ENCODE results near the gene OSBPL9.
"Not testable (repeated sequence)": the region's sequence is repeated elsewhere in the genome, so short reads cannot be mapped to it uniquely, and the experiment has no call there.

OSBPL9 gene

DNA sequence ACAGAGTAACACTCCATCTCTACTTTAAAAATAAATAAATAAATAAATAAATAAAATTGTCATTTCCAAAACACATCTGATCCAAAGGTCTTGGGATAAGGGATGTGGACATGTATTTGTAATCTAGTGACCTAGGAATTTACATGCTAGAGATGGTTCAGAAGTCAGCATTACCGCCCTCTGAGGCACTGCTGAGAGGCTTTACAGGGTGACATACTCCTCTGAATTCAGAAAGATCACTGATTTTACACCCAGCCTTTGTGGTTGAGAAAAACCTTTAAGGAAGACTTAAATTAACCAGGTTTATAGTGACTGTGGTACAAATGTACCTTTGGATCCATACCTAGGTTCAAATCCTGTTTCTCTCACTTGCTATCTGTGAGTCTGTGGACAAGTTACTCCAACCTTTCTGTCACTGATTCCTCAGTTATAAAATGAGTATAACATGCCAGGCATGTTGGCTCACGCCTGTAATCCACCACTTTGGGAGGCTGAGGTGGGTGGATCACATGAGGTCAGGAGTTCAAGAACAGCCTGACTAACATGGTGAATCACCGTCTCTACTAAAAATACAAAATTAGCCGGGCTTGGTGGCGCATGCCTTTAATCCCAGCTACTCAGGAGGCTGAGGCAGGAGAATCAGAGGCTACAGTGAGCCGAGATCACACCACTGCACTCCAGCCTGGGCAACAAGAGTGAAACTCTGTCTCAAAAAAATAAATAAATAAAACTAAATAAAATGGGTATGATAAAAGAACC, 20.1 kb downstream of the OSBPL9 start:
- peak; percentile 83 for DNase-seq (ENCODE audit: low read depth)

DNA sequence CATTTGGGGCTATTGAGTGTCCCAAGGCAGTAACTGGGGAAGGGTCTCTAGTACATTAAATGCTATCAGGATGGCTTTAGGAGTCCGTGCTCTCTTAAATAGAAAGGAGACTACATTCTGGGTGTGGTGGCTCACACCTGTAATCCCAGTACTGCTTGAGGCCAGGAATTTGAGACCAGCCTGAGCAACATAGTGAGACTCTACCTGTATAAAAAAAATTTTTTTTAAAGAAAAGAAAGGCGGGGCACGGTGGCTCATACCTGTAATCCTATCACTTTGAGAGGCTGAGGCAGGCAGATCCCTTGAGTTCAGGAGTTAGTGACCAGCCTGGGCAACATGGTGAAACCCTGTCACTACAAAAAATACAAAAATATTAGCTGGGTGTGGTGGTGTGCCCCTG, 21.5 kb downstream of the OSBPL9 start:
- no peak for DNase-seq (ENCODE audit: low read depth)

DNA sequence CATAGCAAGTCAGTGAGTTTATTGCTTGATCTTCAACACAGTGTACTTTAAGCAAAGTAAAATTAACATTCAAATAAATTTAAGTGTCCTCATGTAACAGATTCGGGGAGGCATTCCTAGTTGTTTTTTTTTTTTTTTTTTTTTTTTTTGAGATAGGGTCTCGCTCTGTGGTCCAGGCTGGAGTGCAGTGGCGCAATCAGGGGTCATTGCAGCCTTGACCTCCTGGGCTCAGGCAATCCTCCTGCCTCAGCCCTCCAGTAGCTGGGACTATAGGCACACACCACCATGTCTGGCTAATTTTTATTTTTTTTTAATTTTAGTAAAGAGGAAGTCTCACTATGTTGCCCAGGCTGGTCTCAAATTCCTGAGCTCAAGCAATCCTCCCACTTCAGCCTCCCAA, 22.8 kb downstream of the OSBPL9 start:
- no peak for DNase-seq (ENCODE audit: low read depth)

DNA sequence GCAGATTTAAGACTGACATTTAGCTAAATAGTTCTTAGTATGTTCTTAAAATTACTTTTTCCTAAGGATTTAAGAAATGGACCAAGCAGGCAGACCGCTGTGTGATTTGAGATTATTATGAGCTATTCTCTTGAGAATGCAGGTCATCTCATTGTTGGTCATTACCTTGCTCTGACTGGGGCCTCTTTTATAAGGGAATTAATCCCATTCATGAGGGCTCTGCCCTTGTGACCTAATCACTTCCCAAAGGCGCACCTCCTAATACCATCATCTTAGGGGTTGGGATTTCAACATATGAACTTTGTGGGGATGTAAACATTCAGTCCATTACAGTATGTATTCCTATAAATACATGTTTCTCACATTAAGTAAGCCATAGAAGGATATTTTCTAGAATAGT, 24.2 kb downstream of the OSBPL9 start:
- no peak for DNase-seq (ENCODE audit: low read depth)

DNA sequence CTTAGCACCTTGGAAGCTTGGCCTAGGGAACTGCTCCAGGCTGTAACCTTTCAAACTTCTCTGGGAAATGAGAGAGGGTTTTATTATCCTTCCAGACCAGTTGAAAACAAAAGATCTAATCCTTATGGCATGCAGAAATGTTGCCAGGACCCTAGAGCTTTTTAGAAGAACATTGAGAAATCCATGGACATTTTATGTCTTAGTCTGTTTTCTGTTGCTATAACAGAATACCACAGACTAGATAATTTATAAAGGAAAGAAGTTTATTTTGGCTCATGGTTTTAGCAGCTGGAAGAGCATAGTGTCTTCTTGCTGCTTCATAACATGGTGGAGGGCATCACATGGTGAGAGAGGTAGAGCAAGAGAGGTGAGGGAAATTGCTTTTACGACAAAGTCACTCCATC, 25.8 kb downstream of the OSBPL9 start:
- DNase-seq (ENCODE audit: low read depth), result peak; percentile 98

DNA sequence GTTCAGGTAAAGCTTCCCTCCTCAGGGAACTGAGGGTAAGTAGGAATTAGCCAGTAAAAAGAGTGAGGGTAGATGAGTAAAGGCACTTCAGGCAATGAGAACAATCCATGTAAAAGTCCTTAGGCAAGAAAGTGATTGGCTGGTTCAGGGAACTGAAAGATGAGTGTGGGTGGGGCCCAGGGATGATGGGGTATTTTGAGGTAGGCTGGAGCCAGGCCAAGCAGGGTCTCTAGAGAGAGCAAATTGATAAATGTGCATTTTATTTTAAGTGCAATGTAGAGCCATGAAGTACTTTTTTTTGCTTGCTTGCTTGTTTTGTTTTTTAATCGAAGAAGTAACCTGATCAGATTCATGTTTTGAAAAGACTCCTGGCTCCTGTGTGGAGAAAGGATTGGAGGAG, 26.5 kb downstream of the OSBPL9 start:
- DNase-seq (ENCODE audit: low read depth), result no peak

DNA sequence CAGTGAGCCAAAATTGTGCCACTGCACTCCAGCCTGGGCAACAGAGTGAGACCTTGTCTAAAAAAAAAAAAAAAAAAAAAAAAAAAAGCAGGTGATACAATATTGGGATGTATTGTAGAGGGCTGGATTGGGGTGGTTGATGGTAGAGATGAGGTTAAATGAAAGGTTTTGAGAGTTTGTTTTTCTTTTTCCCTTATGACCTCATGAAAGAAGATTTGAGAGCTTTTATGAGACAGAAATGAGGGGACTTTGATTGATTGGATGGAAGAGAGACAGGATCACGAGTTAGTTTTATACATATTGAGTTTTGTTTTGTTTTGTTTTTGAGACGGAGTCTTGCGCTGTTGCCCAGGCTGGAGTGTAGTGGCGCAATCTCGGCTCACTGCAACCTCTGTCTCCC, 27.1 kb downstream of the OSBPL9 start:
- DNase-seq (ENCODE audit: low read depth), result no peak

DNA sequence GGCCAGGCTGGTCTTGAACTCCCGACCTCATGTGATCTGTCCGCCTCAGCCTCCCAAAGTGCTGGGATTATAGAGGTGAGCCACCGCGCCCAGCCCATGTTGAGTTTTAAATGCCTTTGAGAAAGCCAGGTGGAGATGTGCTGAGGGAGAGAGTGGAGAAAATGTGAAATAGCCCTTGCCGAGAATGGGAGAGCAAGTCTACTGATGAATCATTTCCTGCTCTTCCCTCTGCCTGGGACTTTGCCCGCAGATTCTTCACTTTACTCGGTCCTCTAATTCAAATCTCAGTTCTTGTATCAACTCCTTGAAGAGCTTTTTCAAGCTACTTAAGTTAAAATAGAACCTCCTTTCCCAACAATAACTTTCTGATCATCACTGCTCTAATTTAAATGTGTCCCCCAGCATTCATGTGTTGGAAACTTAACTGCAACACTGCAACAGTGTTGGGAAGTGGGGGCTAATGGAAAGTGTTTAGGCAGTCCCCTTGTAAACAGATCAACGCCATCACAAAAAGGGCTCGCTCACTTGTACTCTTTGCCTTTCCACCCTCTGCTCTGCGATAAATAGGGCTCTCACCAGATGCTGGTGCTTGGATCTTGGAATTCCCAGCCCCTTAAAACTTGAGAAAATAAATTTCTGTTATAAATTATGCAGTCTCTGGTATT, 27.8 kb downstream of the OSBPL9 start:
- peak; percentile 65 for DNase-seq (ENCODE audit: low read depth)

DNA sequence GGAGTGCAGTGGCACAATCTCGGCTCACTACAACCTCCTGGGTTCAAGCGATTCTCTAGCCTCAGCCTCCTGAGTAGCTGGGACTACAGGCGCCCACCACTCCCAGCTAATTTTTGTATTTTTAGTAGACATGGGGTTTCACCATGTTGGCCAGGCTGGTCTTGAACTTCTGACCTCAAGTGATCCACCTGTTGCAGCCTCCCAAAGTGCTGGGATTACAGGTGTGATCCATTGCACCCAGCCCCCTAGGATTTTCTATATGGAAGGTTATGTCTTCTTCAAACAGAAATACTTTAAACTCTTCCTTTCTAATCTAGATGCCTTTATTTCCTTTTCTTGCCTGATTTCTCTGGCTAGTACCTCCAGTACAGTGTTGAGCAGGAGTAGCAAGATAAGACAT, 29.7 kb downstream of the OSBPL9 start:
- DNase-seq (ENCODE audit: low read depth), result not testable (repeated sequence)

DNA sequence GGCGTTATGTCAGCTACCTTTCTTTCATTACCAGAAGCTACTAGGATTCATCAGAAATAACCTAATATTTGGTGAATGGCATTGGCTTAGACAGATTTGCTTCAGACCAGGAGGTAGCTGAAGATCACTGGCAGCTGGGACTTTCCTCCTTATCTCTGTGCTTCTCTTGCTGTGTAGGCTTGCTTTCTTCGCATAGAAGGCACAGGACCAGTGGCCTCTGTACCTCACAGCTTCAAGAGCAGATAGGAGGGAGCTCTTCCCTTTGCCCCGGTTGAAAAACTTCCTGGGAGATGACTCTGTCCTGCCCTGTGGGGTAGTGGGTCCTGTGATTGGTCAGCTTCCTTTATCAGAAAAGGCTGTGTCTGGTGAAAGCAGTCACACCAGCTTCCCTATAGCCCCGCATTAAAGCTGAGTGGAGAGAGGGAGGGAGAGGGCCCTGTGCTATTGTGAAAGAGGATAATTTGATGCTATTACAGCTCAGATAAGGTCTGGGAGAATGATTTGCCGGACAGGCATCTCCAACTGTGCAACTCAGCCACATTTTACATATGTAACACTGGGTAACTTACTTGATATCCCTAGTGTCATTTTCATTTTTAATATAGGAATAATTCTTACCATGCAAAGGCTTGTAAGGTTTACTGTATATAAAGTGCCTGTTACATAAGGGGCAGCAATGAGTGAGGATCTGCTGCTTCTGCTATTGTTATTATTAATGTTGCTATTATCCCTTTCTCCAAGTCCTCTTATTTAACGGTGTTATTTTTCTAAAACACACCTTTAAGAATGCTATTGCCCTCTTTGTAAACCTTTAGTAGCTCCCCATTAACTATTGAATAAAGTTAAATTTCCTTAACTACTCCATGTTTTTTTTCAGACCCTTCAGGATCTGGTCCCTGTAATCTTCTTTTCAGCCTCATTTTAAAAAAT, 31.6 kb downstream of the OSBPL9 start:
- DNase-seq (ENCODE audit: low read depth), result no peak

DNA sequence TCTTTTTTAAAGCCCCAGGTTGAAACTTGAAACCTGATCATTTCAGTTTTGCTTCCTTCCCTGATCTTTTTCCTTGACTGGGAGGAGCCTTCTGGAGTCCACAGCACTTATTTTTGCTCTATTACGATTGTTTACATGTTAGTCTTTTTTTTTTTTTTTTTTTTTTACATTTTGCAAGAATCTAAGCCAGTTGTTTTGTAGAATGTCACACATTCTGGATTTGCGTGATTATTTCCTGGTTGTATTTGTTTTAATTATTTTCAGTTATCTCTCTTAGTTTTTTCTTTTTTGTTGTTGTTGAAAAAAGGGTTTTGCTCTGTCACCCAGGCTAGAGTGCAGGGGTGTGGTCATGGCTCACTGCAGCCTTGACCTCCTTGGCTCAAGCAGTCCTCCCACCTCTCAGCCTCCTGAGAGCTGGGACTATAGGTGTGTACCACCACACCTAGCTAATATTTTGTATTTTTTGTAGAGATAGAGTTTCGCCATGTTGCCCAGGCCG, 32.8 kb downstream of the OSBPL9 start:
- no peak for DNase-seq (ENCODE audit: low read depth)

DNA sequence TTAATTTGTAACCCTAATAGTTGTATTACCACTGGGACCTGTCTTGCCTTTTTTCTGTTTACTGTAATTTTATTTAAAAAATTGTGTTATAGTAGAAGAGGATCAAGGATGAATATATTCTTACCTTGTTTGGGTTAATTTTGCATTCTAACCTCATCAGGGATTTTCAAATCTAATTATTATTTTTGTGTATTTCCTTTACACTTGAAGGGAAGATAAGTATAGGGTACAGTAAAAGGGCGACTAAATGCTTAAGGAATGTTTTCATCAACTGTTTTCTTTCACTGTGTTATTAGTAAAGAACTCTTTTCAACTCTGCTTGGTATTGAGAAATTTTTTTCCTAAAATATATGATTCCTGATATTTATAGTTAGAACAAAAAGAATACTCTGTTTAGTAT, 33.3 kb downstream of the OSBPL9 start:
- no peak for DNase-seq (ENCODE audit: low read depth)

DNA sequence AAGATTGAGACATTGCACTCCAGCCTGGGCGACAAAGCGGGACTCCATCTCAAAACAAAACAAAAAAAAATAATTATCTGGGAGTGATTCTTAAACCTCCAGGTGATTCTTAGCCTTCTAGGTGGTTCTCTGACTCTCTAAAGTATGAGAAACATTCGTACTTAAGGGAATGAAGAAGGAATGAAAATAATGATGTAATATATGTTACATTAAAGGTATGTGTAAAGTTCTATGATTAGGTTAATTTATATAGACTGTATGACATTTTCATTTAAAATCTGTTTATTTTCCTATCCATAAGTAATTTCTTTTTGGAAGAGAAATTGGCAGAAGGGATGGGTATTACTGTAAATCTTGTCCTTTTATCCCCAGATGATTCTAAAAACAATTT, 34.7 kb downstream of the OSBPL9 start:
- no peak for DNase-seq (ENCODE audit: low read depth)

DNA sequence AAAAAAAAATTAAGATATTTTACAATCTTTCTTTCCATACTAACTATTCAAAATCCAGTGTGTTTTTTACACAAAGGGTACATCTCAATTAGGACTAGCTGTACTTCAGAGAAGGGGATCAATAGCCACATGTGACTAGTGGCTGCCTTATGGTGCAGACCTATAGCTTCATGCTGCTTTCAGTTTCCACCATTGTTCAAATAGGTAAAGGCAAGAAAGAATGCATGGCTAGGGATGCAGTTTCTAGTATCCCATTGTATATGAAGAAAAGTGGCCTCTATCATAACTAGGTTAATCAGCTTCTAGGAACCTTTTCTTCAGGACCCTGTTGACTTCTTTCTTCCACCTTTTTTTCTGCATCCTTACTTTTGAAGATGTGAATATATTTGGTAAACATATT, 35.7 kb downstream of the OSBPL9 start:
- DNase-seq (ENCODE audit: low read depth), result no peak

DNA sequence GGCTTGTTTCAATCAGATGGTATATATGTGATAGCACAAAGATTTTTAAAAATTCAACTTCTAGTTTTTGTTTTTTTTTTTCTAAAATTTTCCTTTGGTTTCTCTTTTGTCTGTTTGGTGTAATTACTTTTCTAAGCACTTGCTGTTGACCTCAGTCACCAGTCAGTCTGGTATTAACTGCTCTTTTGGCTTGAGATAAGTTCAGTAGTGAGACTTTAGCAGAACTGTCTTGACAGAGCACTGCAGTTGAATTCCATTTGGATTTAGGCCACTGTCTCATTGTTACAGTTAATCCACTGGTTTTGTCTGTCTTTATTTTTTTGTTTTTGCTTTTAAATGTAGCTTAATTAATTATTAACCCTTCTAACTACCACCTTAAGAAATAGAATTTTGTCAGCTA, 36.2 kb downstream of the OSBPL9 start:
- DNase-seq (ENCODE audit: low read depth), result no peak

DNA sequence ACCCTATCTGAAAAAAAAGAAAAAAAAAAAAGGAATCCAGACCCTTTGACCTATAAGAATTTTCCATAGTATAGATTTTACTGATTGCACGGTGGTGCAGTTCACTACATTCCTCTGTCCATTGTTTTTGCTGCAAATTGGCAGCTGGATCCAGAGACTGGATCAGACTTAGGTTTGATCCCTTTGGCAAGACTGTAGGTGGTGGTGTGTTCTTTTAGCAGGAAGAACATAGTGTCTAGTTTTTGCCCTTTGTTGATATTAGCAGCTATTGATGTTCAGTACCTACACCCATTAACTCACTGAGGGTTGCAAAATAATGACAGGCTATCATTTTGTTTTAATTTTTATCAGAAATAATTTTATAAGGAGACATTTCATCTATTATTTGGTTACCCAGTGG, 37.1 kb downstream of the OSBPL9 start:
- no peak for DNase-seq (ENCODE audit: low read depth)

DNA sequence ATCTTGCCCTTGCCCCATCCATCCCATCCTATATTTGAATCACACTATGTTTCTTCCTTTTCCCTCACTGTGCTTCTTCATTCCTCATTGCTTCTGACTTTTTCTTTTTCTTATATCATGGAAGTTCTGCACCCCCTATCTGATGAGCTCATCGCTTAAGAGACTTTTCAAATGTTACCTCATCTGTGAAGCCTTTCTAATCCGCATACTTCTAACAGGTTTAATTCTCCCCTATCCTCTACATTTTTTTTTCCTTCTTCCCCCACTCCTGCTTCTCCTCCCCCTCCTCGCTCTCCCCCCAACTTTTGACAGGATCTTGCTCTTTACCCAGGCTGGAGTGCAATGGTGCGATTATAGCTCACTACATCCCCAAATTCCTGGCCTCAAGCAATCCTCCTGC, 39.5 kb downstream of the OSBPL9 start:
- no peak for DNase-seq (ENCODE audit: low read depth)

DNA sequence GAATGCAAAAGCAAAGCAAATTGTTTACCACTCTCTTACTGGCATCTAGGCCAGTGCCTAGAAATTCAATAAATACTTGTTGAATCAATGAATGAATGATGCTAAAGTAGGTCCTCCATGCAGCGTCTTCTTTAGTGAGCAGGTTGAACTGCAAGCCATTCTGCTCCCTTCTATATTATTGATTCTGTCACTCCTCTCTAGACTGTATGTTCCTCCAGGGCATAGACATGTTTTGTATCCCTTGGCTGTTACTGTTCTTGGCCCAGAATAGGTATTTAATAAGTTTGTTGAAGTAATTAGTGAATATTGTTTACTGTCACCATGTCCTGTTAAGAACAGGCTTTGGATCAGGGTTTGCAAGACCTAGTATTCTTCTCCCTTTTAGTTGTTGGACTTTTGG, 43.7 kb downstream of the OSBPL9 start:
- DNase-seq (ENCODE audit: low read depth), result no peak

DNA sequence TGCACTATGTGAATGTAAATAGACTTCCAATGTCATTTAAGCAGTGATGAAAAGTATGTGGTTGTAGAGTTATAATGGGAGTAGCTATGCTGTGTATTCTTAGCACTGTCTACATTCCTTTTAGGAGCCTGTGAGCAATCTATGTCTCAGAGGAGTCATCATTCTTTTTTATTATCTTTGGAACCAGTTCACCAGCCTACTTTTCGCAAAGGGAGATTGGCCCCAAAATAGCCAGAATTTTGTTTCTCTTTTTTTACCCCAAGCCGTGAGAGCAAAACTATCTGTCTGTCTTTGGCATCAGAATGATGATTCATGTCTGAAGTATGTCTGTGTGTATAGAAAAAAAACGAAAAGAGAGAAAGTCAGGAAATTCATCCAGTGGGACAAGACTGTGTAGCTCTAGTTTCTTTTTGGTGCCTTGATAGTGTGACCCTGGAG, 44.2 kb downstream of the OSBPL9 start:
- peak; percentile 97 for DNase-seq (ENCODE audit: low read depth)

DNA sequence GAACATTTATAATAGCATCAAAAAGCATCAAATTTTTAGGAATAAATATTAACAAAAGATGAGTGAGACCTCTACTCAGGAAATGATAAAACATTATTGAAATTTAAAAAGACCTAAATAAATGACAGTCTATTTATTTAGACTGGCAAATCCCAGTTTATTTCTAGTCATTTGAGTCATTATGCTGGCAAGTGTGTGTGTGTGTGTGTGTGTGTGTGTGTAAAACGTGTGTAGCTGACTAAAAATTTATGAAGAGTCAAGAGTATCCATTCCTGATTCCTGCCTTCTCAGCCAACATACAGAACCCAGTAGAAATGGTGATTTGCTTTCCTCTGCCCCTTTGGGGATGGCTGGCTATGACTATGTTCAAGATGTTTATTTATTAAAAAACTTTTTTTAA, 46.2 kb downstream of the OSBPL9 start:
- no peak for DNase-seq (ENCODE audit: low read depth)

DNA sequence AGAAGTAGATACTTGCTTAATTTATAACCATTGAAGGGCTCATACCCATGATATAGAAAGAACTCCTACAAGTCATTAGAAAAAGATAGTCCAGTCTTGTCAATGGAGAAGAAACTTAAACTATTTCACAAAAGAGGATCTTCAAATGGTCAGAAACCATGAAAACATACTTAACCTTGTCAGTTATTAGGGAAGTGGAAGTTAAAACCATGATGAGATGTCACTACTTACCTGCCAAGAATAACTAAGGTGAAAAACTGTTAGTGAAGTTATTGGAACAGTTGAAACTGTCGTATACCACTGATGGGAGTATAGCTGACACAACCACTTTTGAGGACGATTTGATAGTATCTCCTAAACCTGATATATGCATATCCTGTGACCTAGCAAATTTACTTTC, 46.8 kb downstream of the OSBPL9 start:
- DNase-seq (ENCODE audit: low read depth), result no peak

DNA sequence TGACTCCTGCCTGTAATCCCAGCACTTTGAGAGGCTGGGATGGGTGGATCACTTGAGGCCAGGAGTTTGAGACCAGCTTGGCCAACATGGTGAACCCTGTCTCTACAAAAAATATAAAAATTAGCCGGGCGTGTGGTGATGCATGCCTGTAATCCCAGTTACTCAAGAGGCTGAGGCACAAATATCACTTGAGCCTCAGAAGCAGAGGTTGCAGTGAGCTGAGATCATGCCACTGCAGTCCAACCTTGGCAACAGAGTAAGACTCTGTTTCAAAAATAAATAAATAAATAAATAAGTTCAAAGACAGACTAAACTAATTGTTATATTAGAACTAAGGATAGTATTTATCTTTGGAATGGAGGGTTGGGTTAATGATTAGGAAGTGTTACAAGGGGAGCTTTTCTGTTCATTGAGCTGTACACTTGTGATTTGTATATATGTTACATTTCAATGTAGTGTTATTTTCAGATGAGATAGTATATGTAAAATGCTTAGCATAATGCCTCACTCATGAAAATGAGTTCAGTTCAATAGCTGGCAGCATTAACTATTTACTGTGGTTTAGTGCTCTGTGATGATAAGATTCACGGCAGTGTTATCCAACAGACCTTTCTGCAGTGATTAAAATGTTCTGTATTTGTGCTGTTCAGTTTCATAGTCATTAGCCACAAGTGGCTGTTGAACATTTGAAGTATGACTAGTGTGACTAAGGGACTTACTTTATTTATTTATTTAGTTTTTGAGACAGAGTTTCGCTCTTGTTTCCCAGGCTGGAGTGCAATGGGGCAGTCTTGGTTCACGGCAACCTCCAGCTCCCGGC, 47.7 kb downstream of the OSBPL9 start:
- peak; percentile 46 for DNase-seq (ENCODE audit: low read depth)

Data from GM04503 (cell line).